ENCODE results near the gene CNTD1. TPM values are rescaled to one million over a fixed set of nuclear protein-coding genes. Genes with fewer than 3 reads are reported as not detected.

CNTD1 gene
- polyA plus RNA-seq, 2 donors, result 0.18 TPM

DNA sequence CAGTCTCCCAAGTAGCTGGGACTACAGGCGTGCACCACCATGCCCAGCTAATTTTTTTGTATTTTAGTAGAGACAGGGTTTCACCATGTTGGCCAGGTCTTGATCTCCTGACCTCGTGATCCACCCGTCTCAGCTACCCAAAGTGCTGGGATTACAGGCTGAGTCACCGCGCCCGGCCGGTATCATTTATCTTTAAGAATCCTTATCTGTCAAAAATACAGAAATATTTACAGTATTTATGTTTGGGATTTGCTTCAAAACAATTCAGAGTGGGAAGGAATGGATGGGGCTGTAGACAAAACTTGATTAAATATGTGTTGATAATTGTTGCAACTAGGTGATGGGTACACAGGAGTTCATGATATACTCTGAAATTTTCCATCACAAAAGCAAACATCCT, 22.5 kb downstream of the CNTD1 start:
- Histone ChIP-seq H3K4me3 (ENCODE audit: low read depth in 1 of 2, low read length in 2 of 2) (no peak overlapping the region), H3K36me3 (ENCODE audit: control insufficient read depth in 2 of 2, insufficient read depth in 2 of 2, low read length in 1 of 2) (peaks cover 13 to 15% of the 10 kb centered on the region in 2 donors), H3K27me3 (ENCODE audit: control insufficient read depth in 1 of 2, insufficient read depth in 2 of 2, low read length in 2 of 2) (no peaks in the 10 kb centered on the region), H3K4me1 (ENCODE audit: control insufficient read depth in 2 of 2, insufficient read depth in 2 of 2, low read length in 1 of 2) (no peaks in the 10 kb centered on the region), H3K27ac (ENCODE audit: low read depth in 2 of 2, low read length in 1 of 2) (no peak overlapping the region), H3K9me3 (ENCODE audit: control insufficient read depth in 2 of 2, insufficient read depth in 1 of 2, low read depth in 1 of 2, low read length in 1 of 2) (no peaks in the 10 kb centered on the region)
- 86 to 88% methylated on average over 7 of the region's 7 CpGs for WGBS, 2 donors

GRCh38 chr17:42827472-42827871, 28.8 kb downstream of the CNTD1 start:
- WGBS, 2 donors, result 81 to 96% methylated on average over 1 of the region's 1 CpG
- H3K27me3 ChIP-seq (ENCODE audit: control insufficient read depth in 1 of 2, insufficient read depth in 2 of 2, low read length in 2 of 2), result no peaks in the 10 kb centered on the region
- H3K9me3 ChIP-seq (ENCODE audit: control insufficient read depth in 2 of 2, insufficient read depth in 1 of 2, low read depth in 1 of 2, low read length in 1 of 2), result no peaks in the 10 kb centered on the region
- no peak overlapping the region for H3K27ac ChIP-seq (ENCODE audit: low read depth in 2 of 2, low read length in 1 of 2)
- no peaks in the 10 kb centered on the region for H3K4me1 ChIP-seq (ENCODE audit: control insufficient read depth in 2 of 2, insufficient read depth in 2 of 2, low read length in 1 of 2)
- H3K36me3 ChIP-seq (ENCODE audit: control insufficient read depth in 2 of 2, insufficient read depth in 2 of 2, low read length in 1 of 2), result no peaks in the 10 kb centered on the region
- H3K4me3 ChIP-seq (ENCODE audit: low read depth in 1 of 2, low read length in 2 of 2), result no peak overlapping the region

DNA sequence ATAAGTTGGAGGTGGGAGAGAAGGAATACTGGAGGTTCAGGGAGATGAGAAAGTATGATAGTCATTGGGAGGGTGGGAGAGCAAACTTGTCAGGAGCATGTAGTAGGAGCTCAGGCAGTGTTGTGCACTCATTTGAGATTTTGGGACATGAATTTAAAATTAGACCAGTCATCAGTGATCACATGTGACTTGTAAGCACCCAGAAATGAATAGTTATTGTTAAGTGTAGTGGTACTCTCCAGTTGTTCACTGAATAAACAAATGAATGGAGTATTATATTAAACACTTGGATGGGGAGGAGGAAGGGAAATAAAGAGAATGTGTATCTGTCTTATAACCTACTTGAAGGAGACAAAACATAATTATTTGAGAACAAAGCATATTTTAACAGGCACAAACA, 32.3 kb downstream of the CNTD1 start:
- H3K4me1 ChIP-seq (ENCODE audit: control insufficient read depth in 2 of 2, insufficient read depth in 2 of 2, low read length in 1 of 2), result no peaks in the 10 kb centered on the region
- H3K27ac ChIP-seq (ENCODE audit: low read depth in 2 of 2, low read length in 1 of 2), result no peak overlapping the region
- no peaks in the 10 kb centered on the region for H3K27me3 ChIP-seq (ENCODE audit: control insufficient read depth in 1 of 2, insufficient read depth in 2 of 2, low read length in 2 of 2)
- no peaks in the 10 kb centered on the region for H3K9me3 ChIP-seq (ENCODE audit: control insufficient read depth in 2 of 2, insufficient read depth in 1 of 2, low read depth in 1 of 2, low read length in 1 of 2)
- no peak overlapping the region for H3K4me3 ChIP-seq (ENCODE audit: low read depth in 1 of 2, low read length in 2 of 2)
- H3K36me3 ChIP-seq (ENCODE audit: control insufficient read depth in 2 of 2, insufficient read depth in 2 of 2, low read length in 1 of 2), result no peaks in the 10 kb centered on the region

DNA sequence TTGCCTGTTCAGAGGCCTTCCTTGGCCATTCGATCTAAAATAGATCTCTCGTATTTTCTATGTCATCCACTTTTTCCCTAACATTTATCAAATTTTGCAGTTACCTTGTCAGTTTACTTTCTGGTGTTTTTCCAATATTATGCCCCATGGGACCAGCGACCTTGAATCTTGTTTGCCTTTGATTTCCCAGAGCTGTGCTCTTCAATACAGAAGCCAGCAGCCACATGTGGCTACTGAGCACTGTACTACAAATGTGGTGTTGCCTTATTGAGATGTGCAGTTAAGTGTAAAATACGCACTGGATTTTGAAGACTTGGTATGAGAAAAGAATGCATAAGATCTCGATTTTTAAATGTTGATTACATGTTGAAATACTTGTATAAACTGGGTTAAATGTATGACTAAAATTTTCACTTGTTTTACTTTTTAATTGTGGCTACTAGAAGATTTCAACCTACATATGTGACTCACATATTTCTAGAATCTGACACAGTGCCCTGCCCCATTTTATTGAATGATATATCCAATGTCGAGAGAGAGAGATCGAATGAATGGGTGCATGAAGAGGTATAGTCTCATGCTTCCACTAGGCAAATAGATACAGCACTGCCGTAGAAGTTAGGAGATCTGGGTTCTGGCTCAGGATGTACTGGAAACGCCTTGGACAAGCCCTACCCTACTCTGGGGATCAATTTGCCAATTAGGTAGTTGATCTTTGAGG, 33.7 kb downstream of the CNTD1 start:
- peak overlapping the region; percentile 79 to 94 for H3K27ac ChIP-seq (ENCODE audit: low read depth in 2 of 2, low read length in 1 of 2)
- H3K27me3 ChIP-seq (ENCODE audit: control insufficient read depth in 1 of 2, insufficient read depth in 2 of 2, low read length in 2 of 2), result no peaks in the 10 kb centered on the region

DNA sequence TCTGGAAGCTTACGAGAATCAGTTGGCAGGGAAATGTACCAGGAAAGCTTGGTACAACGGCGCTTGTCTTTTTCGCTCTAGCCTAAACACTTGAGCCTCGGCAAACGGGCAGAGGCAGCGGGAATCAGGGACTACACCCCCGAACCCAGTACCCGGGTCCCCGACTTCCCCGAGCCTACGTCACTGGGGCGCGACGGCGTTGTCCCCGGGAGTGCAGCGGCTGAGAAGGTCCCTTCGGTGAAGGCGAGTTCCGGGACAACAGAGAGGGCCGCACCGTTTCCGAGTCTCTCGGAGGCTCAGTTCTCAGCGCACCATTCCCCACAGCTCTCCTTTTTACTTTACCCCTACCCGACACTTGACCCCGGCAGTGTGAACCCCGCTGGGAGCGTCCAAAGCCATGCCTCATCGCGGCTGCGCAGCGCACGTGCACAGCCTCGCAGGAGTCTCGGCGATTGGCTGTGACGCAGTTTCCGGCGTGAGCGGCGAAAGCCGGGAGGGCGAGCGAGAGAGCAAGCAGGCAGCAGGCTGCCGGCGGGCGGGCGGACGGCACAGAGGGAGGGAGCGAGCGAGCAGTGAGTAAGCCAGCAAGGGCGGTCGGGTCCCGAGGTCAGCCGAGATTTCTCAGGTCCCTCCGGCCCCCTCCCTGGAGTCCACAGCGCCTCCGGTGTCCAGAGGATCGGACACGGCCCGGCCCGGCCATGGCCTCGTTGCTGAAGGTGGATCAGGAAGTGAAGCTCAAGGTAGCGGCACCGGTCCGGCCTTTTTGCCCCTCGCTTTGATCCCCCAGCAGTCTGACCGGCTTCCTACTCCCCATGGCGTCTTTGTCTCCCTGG, 34.5 kb downstream of the CNTD1 start, which contains the start of gene PSME3:
Gene PSME3 (plus strand): TSS at position 464 of the 833 bp plus-strand sequence. CDS start 235 bp downstream, at position 699.
- peaks cover 0 to 7% of the 10 kb centered on the region in 2 donors for H3K36me3 ChIP-seq (ENCODE audit: control insufficient read depth in 2 of 2, insufficient read depth in 2 of 2, low read length in 1 of 2)
- peak within 1 kb of the TSS; percentile 79 to 94 for H3K27ac ChIP-seq (ENCODE audit: low read depth in 2 of 2, low read length in 1 of 2)
- H3K4me1 ChIP-seq (ENCODE audit: control insufficient read depth in 2 of 2, insufficient read depth in 2 of 2, low read length in 1 of 2), result no peaks in the 10 kb centered on the region
- 0% methylated on average over 59 to 71 of the region's 71 CpGs for WGBS, 2 donors
- H3K9me3 ChIP-seq (ENCODE audit: control insufficient read depth in 2 of 2, insufficient read depth in 1 of 2, low read depth in 1 of 2, low read length in 1 of 2), result no peaks in the 10 kb centered on the region
- H3K27me3 ChIP-seq (ENCODE audit: control insufficient read depth in 1 of 2, insufficient read depth in 2 of 2, low read length in 2 of 2), result no peaks in the 10 kb centered on the region
- peak within 1 kb of the TSS; percentile 80 to 85 for H3K4me3 ChIP-seq (ENCODE audit: low read depth in 1 of 2, low read length in 2 of 2)

More for the DNA sequence above, 33.7 kb downstream of the CNTD1 start:
- Histone ChIP-seq H3K36me3 (ENCODE audit: control insufficient read depth in 2 of 2, insufficient read depth in 2 of 2, low read length in 1 of 2) (peaks cover 0 to under 1% of the 10 kb centered on the region in 2 donors), H3K4me3 (ENCODE audit: low read depth in 1 of 2, low read length in 2 of 2) (peak overlapping the region; percentile 80 to 85), H3K4me1 (ENCODE audit: control insufficient read depth in 2 of 2, insufficient read depth in 2 of 2, low read length in 1 of 2) (no peaks in the 10 kb centered on the region), H3K9me3 (ENCODE audit: control insufficient read depth in 2 of 2, insufficient read depth in 1 of 2, low read depth in 1 of 2, low read length in 1 of 2) (no peaks in the 10 kb centered on the region)
- WGBS, 2 donors, result 44 to 49% methylated on average over 9 of the region's 9 CpGs

- H3K27ac ChIP-seq (ENCODE audit: low read depth in 2 of 2, low read length in 1 of 2), result peak overlapping the region; percentile 79 to 94
- 6 to 7% methylated on average over 18 of the region's 18 CpGs for WGBS, 2 donors
- H3K36me3 ChIP-seq (ENCODE audit: control insufficient read depth in 2 of 2, insufficient read depth in 2 of 2, low read length in 1 of 2), result peaks cover 6 to 8% of the 10 kb centered on the region in 2 donors
- H3K4me1 ChIP-seq (ENCODE audit: control insufficient read depth in 2 of 2, insufficient read depth in 2 of 2, low read length in 1 of 2), result no peaks in the 10 kb centered on the region
- H3K4me3 ChIP-seq (ENCODE audit: low read depth in 1 of 2, low read length in 2 of 2), result peak overlapping the region; percentile 80 to 85
- H3K9me3 ChIP-seq (ENCODE audit: control insufficient read depth in 2 of 2, insufficient read depth in 1 of 2, low read depth in 1 of 2, low read length in 1 of 2), result no peaks in the 10 kb centered on the region
- no peaks in the 10 kb centered on the region for H3K27me3 ChIP-seq (ENCODE audit: control insufficient read depth in 1 of 2, insufficient read depth in 2 of 2, low read length in 2 of 2)
Observed at GRCh38 chr17:42833767-42834422, 35.2 kb downstream of the CNTD1 start.

DNA sequence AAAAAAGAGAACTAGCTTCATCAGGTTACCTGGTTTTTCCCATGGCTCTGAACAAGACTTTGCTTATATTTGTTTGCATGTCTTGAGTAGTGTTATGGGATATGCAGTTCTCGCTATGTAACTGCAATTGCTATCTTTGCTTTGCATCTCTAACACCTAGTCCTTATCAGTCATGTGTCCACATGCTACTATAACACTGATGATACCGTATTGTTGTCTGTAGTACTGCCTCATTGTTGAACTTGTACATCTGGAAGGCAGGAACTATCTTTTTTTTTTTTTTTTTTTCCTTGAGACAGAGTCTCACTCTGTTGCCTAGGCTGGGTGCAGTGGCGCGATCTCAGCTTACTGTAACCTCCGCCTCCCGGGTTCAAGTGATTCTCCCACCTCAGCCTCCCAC, 37.1 kb downstream of the CNTD1 start:
- H3K9me3 ChIP-seq (ENCODE audit: control insufficient read depth in 2 of 2, insufficient read depth in 1 of 2, low read depth in 1 of 2, low read length in 1 of 2), result no peaks in the 10 kb centered on the region
- no peaks in the 10 kb centered on the region for H3K4me1 ChIP-seq (ENCODE audit: control insufficient read depth in 2 of 2, insufficient read depth in 2 of 2, low read length in 1 of 2)
- H3K27me3 ChIP-seq (ENCODE audit: control insufficient read depth in 1 of 2, insufficient read depth in 2 of 2, low read length in 2 of 2), result no peaks in the 10 kb centered on the region
- no peak overlapping the region for H3K4me3 ChIP-seq (ENCODE audit: low read depth in 1 of 2, low read length in 2 of 2)
- 95 to 99% methylated on average over 6 of the region's 6 CpGs for WGBS, 2 donors
- H3K36me3 ChIP-seq (ENCODE audit: control insufficient read depth in 2 of 2, insufficient read depth in 2 of 2, low read length in 1 of 2), result peaks cover 10 to 13% of the 10 kb centered on the region in 2 donors
- H3K27ac ChIP-seq (ENCODE audit: low read depth in 2 of 2, low read length in 1 of 2), result no peak overlapping the region

DNA sequence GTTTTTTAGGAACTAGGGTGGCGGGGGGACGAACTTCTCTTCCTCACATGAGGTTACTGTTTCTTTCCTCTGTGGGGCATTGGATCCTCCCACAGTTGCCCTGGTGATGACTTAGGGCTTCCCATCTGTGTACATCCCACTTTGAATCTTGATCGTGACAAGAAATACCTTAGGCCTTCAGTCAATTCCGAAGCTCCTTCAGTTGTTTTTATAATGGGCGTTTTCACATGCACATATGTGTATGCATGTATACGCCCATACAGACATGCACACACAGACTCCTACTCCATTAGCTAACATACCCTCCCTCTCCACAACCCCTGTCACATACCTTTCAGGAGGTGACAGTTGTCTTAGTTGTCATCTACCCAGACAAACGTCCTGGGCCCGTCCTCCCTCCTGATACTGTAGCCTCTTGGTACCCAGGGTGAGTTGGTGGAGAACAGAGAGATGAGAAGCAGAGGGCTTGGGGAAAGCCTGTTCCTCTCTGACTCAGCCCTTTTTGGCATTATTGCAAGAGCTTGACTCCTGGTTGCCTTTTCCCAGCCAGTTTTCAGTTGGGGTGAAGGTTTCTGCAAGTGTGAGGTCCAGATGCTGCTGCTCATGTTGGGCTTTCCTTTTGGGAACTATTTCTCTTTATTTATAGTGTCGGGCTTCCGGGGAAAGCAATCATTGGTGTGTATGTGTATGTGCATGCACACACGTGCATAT, 43.5 kb downstream of the CNTD1 start:
- H3K36me3 ChIP-seq (ENCODE audit: control insufficient read depth in 2 of 2, insufficient read depth in 2 of 2, low read length in 1 of 2), result peaks cover 25 to 36% of the 10 kb centered on the region in 2 donors
- no peaks in the 10 kb centered on the region for H3K9me3 ChIP-seq (ENCODE audit: control insufficient read depth in 2 of 2, insufficient read depth in 1 of 2, low read depth in 1 of 2, low read length in 1 of 2)
- H3K27me3 ChIP-seq (ENCODE audit: control insufficient read depth in 1 of 2, insufficient read depth in 2 of 2, low read length in 2 of 2), result no peaks in the 10 kb centered on the region
- no peak overlapping the region for H3K4me3 ChIP-seq (ENCODE audit: low read depth in 1 of 2, low read length in 2 of 2)
- 75 to 77% methylated on average over 11 of the region's 11 CpGs for WGBS, 2 donors
- no peaks in the 10 kb centered on the region for H3K4me1 ChIP-seq (ENCODE audit: control insufficient read depth in 2 of 2, insufficient read depth in 2 of 2, low read length in 1 of 2)
- no peak overlapping the region for H3K27ac ChIP-seq (ENCODE audit: low read depth in 2 of 2, low read length in 1 of 2)

- 33 to 40% methylated on average over 6 of the region's 6 CpGs for WGBS, 2 donors
- Histone ChIP-seq H3K9me3 (ENCODE audit: control insufficient read depth in 2 of 2, insufficient read depth in 1 of 2, low read depth in 1 of 2, low read length in 1 of 2) (no peaks in the 10 kb centered on the region), H3K36me3 (ENCODE audit: control insufficient read depth in 2 of 2, insufficient read depth in 2 of 2, low read length in 1 of 2) (peaks cover 23 to 28% of the 10 kb centered on the region in 2 donors), H3K27me3 (ENCODE audit: control insufficient read depth in 1 of 2, insufficient read depth in 2 of 2, low read length in 2 of 2) (no peaks in the 10 kb centered on the region), H3K27ac (ENCODE audit: low read depth in 2 of 2, low read length in 1 of 2) (no peak overlapping the region), H3K4me1 (ENCODE audit: control insufficient read depth in 2 of 2, insufficient read depth in 2 of 2, low read length in 1 of 2) (no peaks in the 10 kb centered on the region), H3K4me3 (ENCODE audit: low read depth in 1 of 2, low read length in 2 of 2) (no peak overlapping the region)
Observed at GRCh38 chr17:42843358-42843934, 44.8 kb downstream of the CNTD1 start.
